Neural cell (in vitro differentiated cells): ENCODE measurements around the gene DHRS3. TPM values are rescaled to one million over a fixed set of nuclear protein-coding genes. Genes with fewer than 3 reads are reported as not detected.

ENCODE experiments used
- H2AFZ ChIP-seq: fragments of 200-600, 300-800 bp; sonication (generic), shearing (Covaris generic); 2 replicates; pipeline ENCODE4 v1.6.0; 2014; ENCODE audit warnings: low read depth, mild to moderate bottlenecking, antibody characterized with exemption, low read length, moderate library complexity
- H3F3A ChIP-seq: fragments of 200-600 bp; shearing (Covaris generic); 2 replicates; pipeline ENCODE4 v1.6.1; 2016; ENCODE audit warnings: mild to moderate bottlenecking, moderate library complexity, mixed read lengths, antibody characterized with exemption, low read length; ENCODE audit not compliant: insufficient read depth, poor library complexity, severe bottlenecking
- H3K27ac ChIP-seq: fragments of 200-600, 300-800 bp; sonication (generic), shearing (Covaris generic); 2 replicates; pipeline ENCODE4 v1.5.1; 2014; ENCODE audit warnings: mild to moderate bottlenecking, low read length, moderate library complexity
- H3K27me3 ChIP-seq: fragments of 300-800, 200-600 bp; sonication (generic), shearing (Covaris generic); 2 replicates; pipeline ENCODE4 v1.6.0; 2014; ENCODE audit warnings: mild to moderate bottlenecking, low read depth, low read length, moderate library complexity; ENCODE audit not compliant: insufficient read depth
- H3K36me3 ChIP-seq: fragments of 300-800, 200-600 bp; sonication (generic), shearing (Covaris generic); 2 replicates; pipeline ENCODE4 v1.5.1; 2014; ENCODE audit warnings: mild to moderate bottlenecking, antibody characterized with exemption, low read length, moderate library complexity; ENCODE audit not compliant: insufficient read depth
- H3K4me2 ChIP-seq: fragments of 300-800, 200-600 bp; sonication (generic), shearing (Covaris generic); 2 replicates; pipeline ENCODE4 v1.6.0; 2014; ENCODE audit warnings: mild to moderate bottlenecking, low read length
- H3K4me3 ChIP-seq: fragments of 300-800, 200-600 bp; sonication (generic), shearing (Covaris generic); 2 replicates; pipeline ENCODE4 v1.5.1; 2014; ENCODE audit warnings: mild to moderate bottlenecking, low read length, moderate library complexity
- H3K79me2 ChIP-seq: fragments of 200-600 bp; shearing (Covaris generic); replicated peaks from 2 replicates; pipeline ENCODE4 v1.6.0; 2014; ENCODE audit warnings: mild to moderate bottlenecking, low read length, moderate library complexity; ENCODE audit not compliant: insufficient read depth
- H3K9ac ChIP-seq: fragments of 300-800, 200-600 bp; sonication (generic), shearing (Covaris generic); 2 replicates; pipeline ENCODE4 v1.6.1; 2016; ENCODE audit warnings: mild to moderate bottlenecking, low read length, mixed read lengths
- H3K9me2 ChIP-seq: fragments of 200-600 bp; shearing (Covaris generic); 2 replicates; pipeline ENCODE4 v1.6.1; 2016; ENCODE audit warnings: mild to moderate bottlenecking, low read length, mixed read lengths; ENCODE audit not compliant: insufficient read depth
- H3K9me3 ChIP-seq: fragments of 200-600, 300-800 bp; sonication (generic), shearing (Covaris generic); 2 replicates; pipeline ENCODE4 v1.6.1; 2016; ENCODE audit warnings: mild to moderate bottlenecking, mixed run types, low read length, moderate library complexity, mixed read lengths
- H4K20me1 ChIP-seq: fragments of 200-600 bp; shearing (Covaris generic); 2 replicates; pipeline ENCODE4 v1.6.1; 2016; ENCODE audit warnings: mild to moderate bottlenecking, mixed run types; ENCODE audit not compliant: insufficient read depth
- EP300 ChIP-seq: fragments of 450-650 bp; conservative IDR thresholded peaks from 2 replicates; pipeline ENCODE4 v1.6.1; 2014; ENCODE audit warnings: antibody characterized with exemption, mild to moderate bottlenecking, moderate library complexity; ENCODE audit not compliant: poor library complexity, severe bottlenecking
- EZH2 ChIP-seq: fragments of 200-600, 300-800 bp; shearing (Covaris generic), sonication (generic); IDR thresholded peaks from 2 replicates; pipeline ENCODE4 v1.6.1; 2014; ENCODE audit warnings: antibody characterized with exemption, low read length, borderline replicate concordance, mild to moderate bottlenecking; ENCODE audit not compliant: insufficient read depth, poor library complexity, severe bottlenecking
- MXI1 ChIP-seq: fragments of 450-650 bp; conservative IDR thresholded peaks from 2 replicates; pipeline ENCODE4 v1.6.1; 2014; ENCODE audit warnings: antibody characterized with exemption, mild to moderate bottlenecking; ENCODE audit not compliant: poor library complexity, severe bottlenecking
- RAD21 ChIP-seq: fragments of 450-650 bp; conservative IDR thresholded peaks from 2 replicates; pipeline ENCODE4 v1.6.1; 2014; ENCODE audit warnings: antibody characterized with exemption, mild to moderate bottlenecking, moderate library complexity
- REST ChIP-seq: IDR thresholded peaks from 2 replicates; pipeline ENCODE4 v1.6.1; 2012; ENCODE audit warnings: borderline replicate concordance
- SMC3 ChIP-seq: fragments of 450-650 bp; conservative IDR thresholded peaks from 2 replicates; pipeline ENCODE4 v1.6.1; 2014; ENCODE audit warnings: antibody characterized with exemption, mild to moderate bottlenecking, moderate library complexity; ENCODE audit not compliant: poor library complexity
- TAF1 ChIP-seq: IDR thresholded peaks from 2 replicates; pipeline ENCODE4 v1.6.1; 2012; ENCODE audit warnings: low read depth
- polyA plus RNA-seq: library from polyadenylated mRNA; depleted of rRNA; stranded (reverse); fragments of >200 nt; gene quantifications from 2 replicates; pipeline ENCODE4 v1.2.3, GENCODE V29; 2014
- TF ChIP-seq, protein P1 (sequence below): fragments of 450-650 bp; IDR thresholded peaks from 2 replicates; pipeline ENCODE4 v1.5.1; 2014; ENCODE audit warnings: antibody characterized with exemption, mild to moderate bottlenecking, moderate library complexity; ENCODE audit not compliant: poor library complexity, severe bottlenecking

Gene DHRS3
- polyA plus RNA-seq, 1 donor from 2014 or later, result 0.22 TPM

- Histone ChIP-seq H3K9ac (no peak overlapping the region), H3K9me2 (no peaks in the 10 kb centered on the region), H3K36me3 (no peaks in the 10 kb centered on the region), H3K4me2 (no peak overlapping the region), H3F3A (no peaks in the 10 kb centered on the region), H3K4me3 (no peak overlapping the region), H3K79me2 (no peaks in the 10 kb centered on the region), H2AFZ (no peak overlapping the region), H3K9me3 (no peaks in the 10 kb centered on the region), H3K27me3 (peaks cover 20% of the 10 kb centered on the region), H4K20me1 (no peaks in the 10 kb centered on the region), H3K27ac (no peak overlapping the region)
- no peak for TF ChIP-seq EP300
- TF ChIP-seq SMC3, result no peak
- TF ChIP-seq TAF1, result no peak
- no peak for TF ChIP-seq REST
- TF ChIP-seq EZH2, result no peak
- no peak for TF ChIP-seq RAD21
- TF ChIP-seq MXI1, result no peak
Observed at GRCh38 chr1:12593621-12594066, 24.4 kb downstream of the DHRS3 start.

DNA sequence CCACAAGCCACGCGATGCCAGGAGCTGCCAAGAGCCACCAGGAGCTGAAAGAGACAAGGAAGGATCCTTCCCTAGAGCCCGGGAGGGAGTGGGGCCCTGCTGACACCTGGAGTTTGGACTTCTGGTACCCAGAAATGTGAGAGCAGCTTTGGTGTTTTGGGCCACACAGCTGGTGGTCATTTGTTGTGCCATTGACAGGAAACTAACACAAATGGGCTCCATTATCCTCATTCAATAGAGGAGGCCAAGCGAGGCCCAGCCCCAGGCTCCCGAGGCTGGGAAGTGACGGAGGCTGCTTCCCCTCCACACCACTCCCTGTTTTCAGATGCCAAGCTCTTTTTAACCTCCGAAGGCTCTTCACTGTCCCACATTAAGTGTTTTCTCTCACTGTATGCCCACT, 25.5 kb downstream of the DHRS3 start:
- TF ChIP-seq EP300, result no peak
- no peak for TF ChIP-seq EZH2
- no peak for TF ChIP-seq SMC3
- TF ChIP-seq REST, result no peak
- no peak for TF ChIP-seq TAF1
- TF ChIP-seq, protein P1, sequence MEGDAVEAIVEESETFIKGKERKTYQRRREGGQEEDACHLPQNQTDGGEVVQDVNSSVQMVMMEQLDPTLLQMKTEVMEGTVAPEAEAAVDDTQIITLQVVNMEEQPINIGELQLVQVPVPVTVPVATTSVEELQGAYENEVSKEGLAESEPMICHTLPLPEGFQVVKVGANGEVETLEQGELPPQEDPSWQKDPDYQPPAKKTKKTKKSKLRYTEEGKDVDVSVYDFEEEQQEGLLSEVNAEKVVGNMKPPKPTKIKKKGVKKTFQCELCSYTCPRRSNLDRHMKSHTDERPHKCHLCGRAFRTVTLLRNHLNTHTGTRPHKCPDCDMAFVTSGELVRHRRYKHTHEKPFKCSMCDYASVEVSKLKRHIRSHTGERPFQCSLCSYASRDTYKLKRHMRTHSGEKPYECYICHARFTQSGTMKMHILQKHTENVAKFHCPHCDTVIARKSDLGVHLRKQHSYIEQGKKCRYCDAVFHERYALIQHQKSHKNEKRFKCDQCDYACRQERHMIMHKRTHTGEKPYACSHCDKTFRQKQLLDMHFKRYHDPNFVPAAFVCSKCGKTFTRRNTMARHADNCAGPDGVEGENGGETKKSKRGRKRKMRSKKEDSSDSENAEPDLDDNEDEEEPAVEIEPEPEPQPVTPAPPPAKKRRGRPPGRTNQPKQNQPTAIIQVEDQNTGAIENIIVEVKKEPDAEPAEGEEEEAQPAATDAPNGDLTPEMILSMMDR, result no peak

More for the DNA sequence above, 25.5 kb downstream of the DHRS3 start:
- peaks cover 20% of the 10 kb centered on the region for H3K27me3 ChIP-seq
- no peaks in the 10 kb centered on the region for H3K9me2 ChIP-seq
- no peaks in the 10 kb centered on the region for H3K9me3 ChIP-seq
- no peak overlapping the region for H3K9ac ChIP-seq
- no peak overlapping the region for H3K27ac ChIP-seq
- no peak overlapping the region for H2AFZ ChIP-seq
- no peaks in the 10 kb centered on the region for H3F3A ChIP-seq
- no peak overlapping the region for H3K4me2 ChIP-seq
- no peaks in the 10 kb centered on the region for H4K20me1 ChIP-seq
- H3K4me3 ChIP-seq, result no peak overlapping the region
- no peaks in the 10 kb centered on the region for H3K79me2 ChIP-seq
- H3K36me3 ChIP-seq, result no peaks in the 10 kb centered on the region
